ENCODE measurements around the gene OR11L1.

OR11L1 gene

DNA sequence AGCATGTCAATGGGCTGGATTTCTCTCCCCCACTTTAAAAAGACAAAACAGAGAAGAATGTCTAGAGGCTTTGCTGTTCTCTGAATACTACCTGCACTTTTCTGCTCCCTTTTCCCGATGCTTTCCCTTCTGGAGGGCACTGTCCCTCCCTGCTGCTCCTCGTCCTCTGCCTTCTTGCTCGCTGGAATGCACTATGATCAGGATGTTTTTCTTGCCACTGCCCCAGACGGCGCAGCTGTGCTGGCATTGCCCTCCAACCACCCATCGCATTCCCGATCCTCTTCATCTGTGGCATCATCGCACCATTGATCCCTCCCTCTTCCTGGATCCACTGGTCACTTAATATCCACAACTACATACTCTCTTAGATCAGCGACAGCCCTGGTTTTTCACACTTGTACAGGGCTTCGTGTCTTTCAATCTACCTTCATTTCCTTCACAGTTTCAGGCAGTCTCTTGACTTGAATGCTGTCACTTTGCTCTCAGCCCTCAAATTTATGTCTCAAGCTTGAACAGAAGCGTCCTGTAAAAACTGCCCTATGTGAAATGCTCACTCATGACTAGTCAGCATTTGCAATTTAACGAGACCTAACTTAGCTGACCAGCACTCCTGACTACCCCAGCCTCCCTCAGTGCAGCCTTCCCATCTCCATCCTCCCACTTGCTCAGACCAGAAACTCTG lies 3.5 kb upstream of the OR11L1 start:
- TF ChIP-seq, protein P1, sequence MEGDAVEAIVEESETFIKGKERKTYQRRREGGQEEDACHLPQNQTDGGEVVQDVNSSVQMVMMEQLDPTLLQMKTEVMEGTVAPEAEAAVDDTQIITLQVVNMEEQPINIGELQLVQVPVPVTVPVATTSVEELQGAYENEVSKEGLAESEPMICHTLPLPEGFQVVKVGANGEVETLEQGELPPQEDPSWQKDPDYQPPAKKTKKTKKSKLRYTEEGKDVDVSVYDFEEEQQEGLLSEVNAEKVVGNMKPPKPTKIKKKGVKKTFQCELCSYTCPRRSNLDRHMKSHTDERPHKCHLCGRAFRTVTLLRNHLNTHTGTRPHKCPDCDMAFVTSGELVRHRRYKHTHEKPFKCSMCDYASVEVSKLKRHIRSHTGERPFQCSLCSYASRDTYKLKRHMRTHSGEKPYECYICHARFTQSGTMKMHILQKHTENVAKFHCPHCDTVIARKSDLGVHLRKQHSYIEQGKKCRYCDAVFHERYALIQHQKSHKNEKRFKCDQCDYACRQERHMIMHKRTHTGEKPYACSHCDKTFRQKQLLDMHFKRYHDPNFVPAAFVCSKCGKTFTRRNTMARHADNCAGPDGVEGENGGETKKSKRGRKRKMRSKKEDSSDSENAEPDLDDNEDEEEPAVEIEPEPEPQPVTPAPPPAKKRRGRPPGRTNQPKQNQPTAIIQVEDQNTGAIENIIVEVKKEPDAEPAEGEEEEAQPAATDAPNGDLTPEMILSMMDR (IDR thresholded peaks at IDR 0.05), result no peak
- no peak for TF ChIP-seq ZFX (IDR thresholded peaks at IDR 0.05; ENCODE audit: borderline replicate concordance)
- H3K27ac ChIP-seq, result no peak overlapping the region

DNA sequence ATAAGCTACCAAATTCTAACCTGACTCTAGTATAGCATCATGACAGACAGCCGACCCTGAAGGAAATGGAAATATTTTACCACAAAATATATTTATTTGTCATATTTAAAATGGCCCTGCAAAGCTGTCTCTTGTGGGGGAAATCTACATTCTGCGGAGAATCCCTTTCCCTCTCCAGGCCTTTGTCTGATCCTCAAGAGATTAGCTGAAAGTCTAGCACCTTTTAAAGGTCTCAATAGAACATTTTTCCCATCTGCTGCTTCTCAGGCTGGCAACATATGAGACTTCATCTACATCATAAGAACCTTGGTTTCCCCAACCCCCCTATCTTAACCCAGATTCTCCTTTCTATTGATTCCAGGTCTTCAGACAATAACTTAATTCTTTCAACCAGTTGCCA lies 1.7 kb upstream of the OR11L1 start:
- TF ChIP-seq, protein P1 (IDR thresholded peaks at IDR 0.05), result no peak
- TF ChIP-seq ZFX (IDR thresholded peaks at IDR 0.05; ENCODE audit: borderline replicate concordance), result no peak
- no peak overlapping the region for H3K27ac ChIP-seq

DNA sequence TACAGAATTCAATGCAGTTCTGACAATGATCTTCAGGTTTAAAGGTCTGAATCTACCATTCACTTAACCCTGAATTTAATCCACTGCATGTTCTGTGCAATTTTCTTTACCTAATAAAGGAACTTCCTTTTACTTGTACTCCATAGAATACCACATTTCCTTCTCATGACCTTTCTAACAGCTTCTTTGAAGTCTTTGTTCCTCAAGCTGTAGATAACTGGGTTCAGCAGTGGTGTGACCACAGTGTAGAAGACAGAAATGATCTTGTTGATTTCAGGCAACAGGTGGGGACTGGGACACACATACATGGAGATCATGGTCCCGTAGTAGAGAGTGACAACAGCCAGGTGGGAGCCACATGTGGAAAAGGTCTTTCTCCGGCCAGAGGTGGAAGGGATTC lies 878 bp downstream of the OR11L1 start:
- H3K27ac ChIP-seq, result no peak overlapping the region
- TF ChIP-seq, protein P1 (IDR thresholded peaks at IDR 0.05), result no peak
- TF ChIP-seq ZFX (IDR thresholded peaks at IDR 0.05; ENCODE audit: borderline replicate concordance), result no peak

DNA sequence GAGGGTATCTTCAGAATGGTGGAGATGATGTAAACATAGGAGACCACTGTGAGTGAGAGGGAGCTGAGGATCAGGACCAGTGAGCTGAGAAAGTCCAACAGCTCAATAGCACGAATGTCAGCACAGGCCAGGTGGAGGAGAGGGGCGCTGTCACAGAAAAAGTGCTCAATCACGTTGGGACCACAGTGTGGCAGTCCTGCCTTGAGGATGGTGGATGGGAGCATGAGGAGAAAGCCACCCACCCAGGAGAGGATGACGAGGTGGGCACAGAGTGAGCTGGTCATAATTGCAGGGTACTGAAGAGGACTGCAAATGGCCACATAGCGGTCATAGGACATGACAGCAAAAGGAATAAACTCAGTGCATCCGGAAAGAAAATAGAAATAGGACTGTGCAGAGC lies 8.1 kb downstream of the OR11L1 start:
- no peak overlapping the region for H3K27ac ChIP-seq
- TF ChIP-seq, protein P1 (IDR thresholded peaks at IDR 0.05), result no peak
- TF ChIP-seq ZFX (IDR thresholded peaks at IDR 0.05; ENCODE audit: borderline replicate concordance), result no peak

DNA sequence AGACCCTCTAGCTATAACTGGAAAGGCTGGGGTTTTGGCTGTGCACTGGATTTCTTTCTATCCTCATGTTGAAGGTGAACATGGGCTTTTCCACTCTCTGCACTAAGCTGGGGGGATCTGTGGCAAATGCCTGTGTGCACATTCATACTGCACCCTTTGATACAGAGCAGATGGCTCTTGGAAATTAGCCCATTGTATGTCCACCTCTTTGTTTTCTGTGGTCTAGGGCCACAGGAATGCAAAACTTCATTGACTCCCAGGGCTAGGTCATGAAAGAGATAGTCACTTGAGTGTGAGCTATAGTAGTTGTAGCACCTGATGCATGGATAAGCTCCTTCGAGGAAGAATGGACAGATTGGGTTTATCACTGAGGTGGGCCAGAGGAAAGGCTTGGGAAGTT lies 12.0 kb downstream of the OR11L1 start:
- TF ChIP-seq ZFX (IDR thresholded peaks at IDR 0.05; ENCODE audit: borderline replicate concordance), result no peak
- TF ChIP-seq, protein P1 (IDR thresholded peaks at IDR 0.05), result no peak
- no peak overlapping the region for H3K27ac ChIP-seq

DNA sequence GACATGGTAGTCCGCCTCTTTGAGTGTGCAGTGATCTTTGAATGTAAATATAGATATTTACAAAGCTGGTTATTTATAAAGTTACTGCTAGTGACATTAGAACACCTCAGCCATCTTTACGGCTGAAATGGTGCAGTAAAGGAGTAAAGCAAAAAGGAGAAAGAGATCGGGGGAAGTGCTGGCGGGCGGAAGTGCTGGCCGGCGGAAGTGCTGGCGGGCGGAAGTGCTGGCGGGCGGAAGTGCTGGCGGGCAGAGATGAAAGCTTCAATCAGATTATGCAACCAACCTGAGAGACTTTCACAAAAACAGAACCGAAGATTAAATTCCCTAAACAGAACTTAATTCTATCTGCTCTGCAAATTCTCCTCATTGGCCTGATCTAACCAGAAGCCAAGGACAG lies 16.3 kb downstream of the OR11L1 start:
- TF ChIP-seq ZFX (IDR thresholded peaks at IDR 0.05; ENCODE audit: borderline replicate concordance), result no peak
- TF ChIP-seq, protein P1 (IDR thresholded peaks at IDR 0.05), result no peak
- H3K27ac ChIP-seq, result no peak overlapping the region

DNA sequence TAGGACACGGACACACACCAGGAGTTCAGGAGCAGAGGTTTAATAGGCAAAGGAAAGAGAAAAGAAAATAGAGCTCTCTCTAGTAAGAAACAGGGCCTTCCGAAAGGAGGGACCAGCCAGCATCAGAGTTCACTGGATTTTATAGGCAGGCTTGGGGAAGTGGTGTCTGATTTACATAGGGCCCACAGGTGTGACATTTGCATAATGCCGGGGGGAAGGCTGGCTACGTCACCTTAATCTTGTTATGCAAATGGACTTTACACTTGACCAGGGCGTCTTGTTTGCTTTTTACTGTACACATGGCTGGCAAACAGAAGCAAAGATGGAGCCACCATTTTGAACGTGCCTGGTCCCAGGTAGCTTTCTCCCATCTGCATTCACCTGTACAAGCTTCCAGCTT lies 17.7 kb downstream of the OR11L1 start, which contains the start of gene OR14A16:
OR14A16 (minus strand) TSS at position 97 of the 400 bp plus-strand sequence. CDS start 8,390 bp downstream, outside the sequence.
- no peak within 1 kb of the TSS for H3K27ac ChIP-seq
- no peak for TF ChIP-seq ZFX (IDR thresholded peaks at IDR 0.05; ENCODE audit: borderline replicate concordance)
- TF ChIP-seq, protein P1 (IDR thresholded peaks at IDR 0.05), result no peak

Measured in 22Rv1 (cell line).